IPS-NIHi11 (cell line): Measurements from ENCODE around the gene ZNF740.

Experiments
- DNase-seq: peaks from one replicate; pipeline ENCODE4 v3.0.0; 2012; ENCODE audit warnings: mixed read lengths, low spot score

ZNF740 gene

GRCh38 chr12:53227341-53227740 lies 46.8 kb downstream of the ZNF740 start:
- DNase-seq: no peak

GRCh38 chr12:53227836-53228235 lies 47.3 kb downstream of the ZNF740 start:
- no peak for DNase-seq

GRCh38 chr12:53229454-53229853 lies 48.9 kb downstream of the ZNF740 start:
- DNase-seq: no peak

- DNase-seq: no peak
Observed at GRCh38 chr12:53230108-53230845, 49.8 kb downstream of the ZNF740 start.

GRCh38 chr12:53231671-53231920 lies 51.1 kb downstream of the ZNF740 start:
- no peak for DNase-seq

- DNase-seq: peak; percentile 83
Observed at GRCh38 chr12:53231921-53232645, 51.6 kb downstream of the ZNF740 start, which contains the start of gene RARG. RARG (minus strand) TSS chr12:53232209; CDS start chr12:53227545, 4,664 bp downstream.

- DNase-seq: peak; percentile 65
Observed at GRCh38 chr12:53232646-53233461, 52.3 kb downstream of the ZNF740 start.

- DNase-seq: no peak
Observed at GRCh38 chr12:53233671-53234121, 53.2 kb downstream of the ZNF740 start.

- peak; percentile 78 for DNase-seq
Observed at GRCh38 chr12:53234271-53234914, 53.9 kb downstream of the ZNF740 start.

GRCh38 chr12:53235164-53235563 lies 54.6 kb downstream of the ZNF740 start:
- DNase-seq: no peak

GRCh38 chr12:53235742-53236442 lies 55.4 kb downstream of the ZNF740 start:
- no peak for DNase-seq

GRCh38 chr12:53236443-53237111 lies 56.1 kb downstream of the ZNF740 start:
- no peak for DNase-seq

GRCh38 chr12:53239643-53240258 lies 59.2 kb downstream of the ZNF740 start:
- DNase-seq: no peak

GRCh38 chr12:53241623-53242412 lies 61.3 kb downstream of the ZNF740 start:
- peak; percentile 55 for DNase-seq

- no peak for DNase-seq
Observed at GRCh38 chr12:53244337-53244736, 63.8 kb downstream of the ZNF740 start.
